ENCODE measurements around the gene TXNRD2.
A peak's percentile ranks its signal among the peaks of the same experiment; 100 is the strongest.

Gene TXNRD2

GRCh38 chr22:19979712-19980493, 38.3 kb upstream of the TXNRD2 start:
- DNase-seq (ENCODE audit: low spot score) = no peak

- no peak for DNase-seq (ENCODE audit: low spot score)
Observed at GRCh38 chr22:19978748-19979147, 37.1 kb upstream of the TXNRD2 start.

GRCh38 chr22:19977296-19978243, 36.0 kb upstream of the TXNRD2 start:
- DNase-seq (ENCODE audit: low spot score) = no peak

GRCh38 chr22:19976671-19977070, 35.1 kb upstream of the TXNRD2 start:
- no peak for DNase-seq (ENCODE audit: low spot score)

GRCh38 chr22:19975707-19976035, 34.1 kb upstream of the TXNRD2 start:
- no peak for DNase-seq (ENCODE audit: low spot score)

GRCh38 chr22:19974935-19975706, 33.5 kb upstream of the TXNRD2 start:
- no peak for DNase-seq (ENCODE audit: low spot score)

- no peak for DNase-seq (ENCODE audit: low spot score)
Observed at GRCh38 chr22:19974268-19974861, 32.7 kb upstream of the TXNRD2 start.

- no peak for DNase-seq (ENCODE audit: low spot score)
Observed at GRCh38 chr22:19973551-19974267, 32.1 kb upstream of the TXNRD2 start.

- DNase-seq (ENCODE audit: low spot score) = no peak
Observed at GRCh38 chr22:19972652-19973550, 31.3 kb upstream of the TXNRD2 start.

GRCh38 chr22:19972251-19972650, 30.6 kb upstream of the TXNRD2 start:
- DNase-seq (ENCODE audit: low spot score) = no peak

GRCh38 chr22:19971276-19972124, 29.9 kb upstream of the TXNRD2 start:
- no peak for DNase-seq (ENCODE audit: low spot score)

GRCh38 chr22:19970479-19971275, 29.1 kb upstream of the TXNRD2 start:
- DNase-seq (ENCODE audit: low spot score) = peak; percentile 78

- no peak for DNase-seq (ENCODE audit: low spot score)
Observed at GRCh38 chr22:19970031-19970478, 28.4 kb upstream of the TXNRD2 start.

- no peak for DNase-seq (ENCODE audit: low spot score)
Observed at GRCh38 chr22:19969141-19969928, 27.7 kb upstream of the TXNRD2 start.

GRCh38 chr22:19968450-19968891, 26.9 kb upstream of the TXNRD2 start:
- no peak for DNase-seq (ENCODE audit: low spot score)

GRCh38 chr22:19967850-19968449, 26.3 kb upstream of the TXNRD2 start:
- DNase-seq (ENCODE audit: low spot score) = no peak

Data from CD4-positive, alpha-beta T cell treated with Interleukin-15 for 4 hours (primary cell).